K562 (cell line): ENCODE measurements around the gene TBC1D26.
"Not testable (repeated sequence)": the region's sequence is repeated elsewhere in the genome, so short reads cannot be mapped to it uniquely, and the experiment has no call there.

ENCODE experiments used
- KLF13 ChIP-seq: fragments of 450-650 bp; IDR thresholded peaks from 2 replicates; pipeline ENCODE4 v1.6.1; 2016; ENCODE audit warnings: missing genetic modification characterization, low read depth, mild to moderate bottlenecking, missing compliant biosample characterization, moderate library complexity, borderline replicate concordance
- MYNN ChIP-seq, 2 experiments: sonication (generic); formaldehyde crosslinking in 1 of 2; IDR thresholded peaks; 2 replicates each; pipeline versions ENCODE4 v1.5.0 to v1.6.1; 2016 to 2020; ENCODE audit warnings: antibody characterized with exemption in 1 of 2, missing genetic modification reagents in 1 of 2
- SP1 ChIP-seq: sonication (generic); formaldehyde crosslinking; IDR thresholded peaks from 2 replicates; pipeline ENCODE4 v1.8.1; 2022; ENCODE audit warnings: mild to moderate bottlenecking, missing genetic modification reagents
- TF ChIP-seq, protein P1 (sequence below): sonication (generic); formaldehyde crosslinking; IDR thresholded peaks from 2 replicates; pipeline ENCODE4 v1.9.0; 2022; ENCODE audit warnings: mild to moderate bottlenecking, missing genetic modification reagents
- TF ChIP-seq, protein P2 (sequence below): fragments of 250-450 bp; sonication (Bioruptor Pico); IDR thresholded peaks from 2 replicates; pipeline ENCODE4 v1.8.0; 2022; ENCODE audit warnings: moderate library complexity, mild to moderate bottlenecking, inconsistent platforms
- TF ChIP-seq, protein P3 (sequence below): fragments of 450-650 bp; IDR thresholded peaks from 2 replicates; pipeline ENCODE4 v1.6.1; 2016; ENCODE audit warnings: antibody characterized with exemption

DNA sequence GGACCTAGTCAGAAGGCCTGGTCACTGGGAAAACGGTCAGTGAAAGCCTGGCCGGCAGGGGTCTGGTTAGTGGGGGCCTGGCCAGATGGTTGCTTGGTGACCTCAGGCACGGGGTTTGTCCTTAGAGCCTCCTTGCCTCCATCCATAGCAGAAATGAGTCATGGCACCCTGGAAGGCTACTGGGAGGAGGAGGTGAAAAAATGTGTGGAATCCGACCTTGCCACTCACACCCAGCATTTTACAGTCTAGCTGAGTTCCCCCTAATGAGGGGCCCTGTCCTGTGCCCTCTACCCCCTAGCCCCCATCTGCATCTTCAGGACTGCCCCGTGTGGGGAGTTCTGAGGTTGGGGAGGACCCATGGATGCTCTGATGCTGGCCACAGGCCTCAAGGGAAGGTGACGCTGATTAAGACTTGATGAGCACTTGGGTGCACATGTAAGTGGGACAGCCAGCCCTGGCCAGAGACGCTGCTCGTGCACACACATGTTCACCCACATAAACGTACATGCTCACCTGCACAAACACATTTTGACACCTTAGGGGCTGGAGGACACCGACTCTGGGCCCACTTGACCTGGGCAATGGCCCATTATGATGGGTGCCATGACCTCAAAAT lies 1.2 kb downstream of the TBC1D26 start:
- TF ChIP-seq, protein P1, sequence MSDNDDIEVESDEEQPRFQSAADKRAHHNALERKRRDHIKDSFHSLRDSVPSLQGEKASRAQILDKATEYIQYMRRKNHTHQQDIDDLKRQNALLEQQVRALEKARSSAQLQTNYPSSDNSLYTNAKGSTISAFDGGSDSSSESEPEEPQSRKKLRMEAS (CRISPR knock-in tag) = not testable (repeated sequence)
- not testable (repeated sequence) for TF ChIP-seq KLF13 (tag); SP1 (CRISPR knock-in tag); MYNN (IDR thresholded peaks at IDR 0.05); MYNN (CRISPR knock-in tag; IDR thresholded peaks at IDR 0.05)
- TF ChIP-seq, protein P2, sequence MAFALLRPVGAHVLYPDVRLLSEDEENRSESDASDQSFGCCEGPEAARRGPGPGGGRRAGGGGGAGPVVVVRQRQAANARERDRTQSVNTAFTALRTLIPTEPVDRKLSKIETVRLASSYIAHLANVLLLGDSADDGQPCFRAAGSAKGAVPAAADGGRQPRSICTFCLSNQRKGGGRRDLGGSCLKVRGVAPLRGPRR (CRISPR knock-in tag) = not testable (repeated sequence)
- TF ChIP-seq, protein P3, sequence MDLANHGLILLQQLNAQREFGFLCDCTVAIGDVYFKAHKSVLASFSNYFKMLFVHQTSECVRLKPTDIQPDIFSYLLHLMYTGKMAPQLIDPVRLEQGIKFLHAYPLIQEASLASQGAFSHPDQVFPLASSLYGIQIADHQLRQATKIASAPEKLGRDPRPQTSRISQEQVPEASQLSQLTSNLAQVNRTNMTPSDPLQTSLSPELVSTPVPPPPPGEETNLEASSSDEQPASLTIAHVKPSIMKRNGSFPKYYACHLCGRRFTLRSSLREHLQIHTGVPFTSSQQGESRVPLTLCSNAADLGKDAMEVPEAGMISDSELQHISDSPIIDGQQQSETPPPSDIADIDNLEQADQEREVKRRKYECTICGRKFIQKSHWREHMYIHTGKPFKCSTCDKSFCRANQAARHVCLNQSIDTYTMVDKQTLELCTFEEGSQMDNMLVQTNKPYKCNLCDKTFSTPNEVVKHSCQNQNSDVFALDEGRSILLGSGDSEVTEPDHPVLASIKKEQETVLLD = not testable (repeated sequence)
